Measurements from ENCODE around the gene BAZ2B. TPM values are rescaled to one million over a fixed set of nuclear protein-coding genes. Genes with fewer than 3 reads are reported as not detected.
"Not testable (repeated sequence)": the region's sequence is repeated elsewhere in the genome, so short reads cannot be mapped to it uniquely, and the experiment has no call there.

The BAZ2B gene
- total RNA-seq, 2 donors from 2014 or later, result 30.7 to 39.3 TPM

DNA sequence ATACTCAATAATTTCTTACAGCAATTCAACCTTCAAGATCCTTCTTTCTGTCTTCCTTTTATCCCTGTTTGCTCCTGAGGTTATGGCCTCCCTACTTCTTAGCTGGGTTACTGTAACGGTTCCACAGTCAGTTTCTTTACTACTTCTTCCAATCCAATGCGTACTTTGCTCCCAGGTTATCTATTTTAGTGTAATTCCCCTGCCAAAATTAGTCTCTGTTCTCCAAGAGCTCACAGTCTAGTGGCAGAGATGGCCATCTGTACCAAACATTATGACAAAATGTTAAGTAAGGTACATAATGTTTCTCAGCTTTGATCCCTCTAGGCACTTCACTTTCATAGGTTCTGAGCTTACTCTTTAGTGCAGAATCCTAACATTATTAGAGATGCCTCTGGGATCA, 244.8 kb downstream of the BAZ2B start:
- peaks cover 20% of the 10 kb centered on the region for H3K36me3 Mint-ChIP-seq (ENCODE audit: low read depth)
- DNase-seq, result no peak
- no peak overlapping the region for H3K4me3 Mint-ChIP-seq
- no peaks in the 10 kb centered on the region for H3K9me3 ChIP-seq (ENCODE audit: control insufficient read depth, low read length, poor library complexity, severe bottlenecking)
- no peak overlapping the region for H3K27ac Mint-ChIP-seq
- no peaks in the 10 kb centered on the region for H3K27me3 Mint-ChIP-seq
- H3K4me1 Mint-ChIP-seq, result peaks cover 4% of the 10 kb centered on the region
- ATAC-seq, result no peak

DNA sequence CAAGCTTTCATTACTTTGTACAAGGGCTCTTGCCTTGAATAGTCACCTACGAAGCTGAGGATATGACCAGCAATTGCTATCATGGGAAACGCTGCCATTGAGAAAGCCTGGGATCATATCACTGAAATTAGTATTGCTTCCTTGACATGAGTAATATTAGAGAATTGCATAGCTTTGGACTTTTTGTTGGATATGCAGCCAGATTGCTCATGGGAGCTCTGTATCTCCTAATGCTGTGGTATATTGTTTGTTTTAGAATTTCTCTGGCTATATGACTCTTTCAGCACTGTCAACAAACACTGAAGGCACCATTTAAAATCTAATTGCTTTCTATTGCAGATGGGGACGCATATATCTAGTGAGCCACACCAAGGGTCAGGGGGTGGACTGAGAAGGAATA, 249.8 kb downstream of the BAZ2B start:
- no peak for ATAC-seq
- peaks cover 4% of the 10 kb centered on the region for H3K4me1 Mint-ChIP-seq
- no peak overlapping the region for H3K27ac Mint-ChIP-seq
- no peaks in the 10 kb centered on the region for H3K9me3 ChIP-seq (ENCODE audit: control insufficient read depth, low read length, poor library complexity, severe bottlenecking)
- H3K4me3 Mint-ChIP-seq, result no peak overlapping the region
- DNase-seq, result no peak
- H3K27me3 Mint-ChIP-seq, result no peaks in the 10 kb centered on the region
- peaks cover 8% of the 10 kb centered on the region for H3K36me3 Mint-ChIP-seq (ENCODE audit: low read depth)

GRCh38 chr2:159362816-159363251, 253.5 kb downstream of the BAZ2B start:
- Mint-ChIP-seq H3K27ac (no peak overlapping the region), H3K36me3 (ENCODE audit: low read depth) (peaks cover 10% of the 10 kb centered on the region)
- ATAC-seq, result no peak

DNA sequence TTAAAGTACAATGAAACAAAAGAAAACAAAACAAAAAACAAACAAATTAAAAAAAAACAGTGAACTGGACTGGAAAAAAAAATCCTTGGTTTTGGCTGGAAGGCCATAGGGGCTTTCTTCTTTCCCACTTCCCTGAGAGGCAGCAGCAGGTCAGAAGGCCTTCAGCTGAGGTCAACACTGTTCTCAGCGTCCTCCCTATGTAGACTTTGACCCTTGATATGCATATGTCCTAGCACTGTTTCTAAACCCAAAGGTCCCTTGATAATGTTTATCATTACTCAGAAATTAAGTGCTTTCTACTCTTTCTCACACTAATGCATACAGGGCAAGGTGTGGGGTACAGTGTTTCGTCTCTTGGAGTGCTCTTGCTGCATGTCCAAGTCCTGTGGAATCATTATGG, 254.3 kb downstream of the BAZ2B start:
- Mint-ChIP-seq H3K27ac (no peak overlapping the region), H3K4me3 (no peak overlapping the region), H3K27me3 (no peaks in the 10 kb centered on the region), H3K4me1 (peaks cover 6% of the 10 kb centered on the region), H3K36me3 (ENCODE audit: low read depth) (peaks cover 10% of the 10 kb centered on the region)
- ATAC-seq, result no peak
- no peaks in the 10 kb centered on the region for H3K9me3 ChIP-seq (ENCODE audit: control insufficient read depth, low read length, poor library complexity, severe bottlenecking)
- DNase-seq, result no peak

More at GRCh38 chr2:159362816-159363251, 253.5 kb downstream of the BAZ2B start:
- Mint-ChIP-seq H3K27me3 (no peaks in the 10 kb centered on the region), H3K4me3 (no peak overlapping the region), H3K4me1 (peaks cover 6% of the 10 kb centered on the region)
- H3K9me3 ChIP-seq (ENCODE audit: control insufficient read depth, low read length, poor library complexity, severe bottlenecking), result no peaks in the 10 kb centered on the region
- DNase-seq, result no peak

GRCh38 chr2:159361603-159362002, 254.7 kb downstream of the BAZ2B start:
- not testable (repeated sequence) for H3K9me3 ChIP-seq (ENCODE audit: control insufficient read depth, low read length, poor library complexity, severe bottlenecking); H3K4me3 Mint-ChIP-seq; H3K4me1 Mint-ChIP-seq; H3K27me3 Mint-ChIP-seq; ATAC-seq; DNase-seq; H3K27ac Mint-ChIP-seq
- H3K36me3 Mint-ChIP-seq (ENCODE audit: low read depth), result peaks cover 11% of the 10 kb centered on the region

- no peak overlapping the region for H3K27ac Mint-ChIP-seq
- H3K36me3 Mint-ChIP-seq (ENCODE audit: low read depth), result peaks cover 9% of the 10 kb centered on the region
- DNase-seq, result no peak
- H3K27me3 Mint-ChIP-seq, result no peaks in the 10 kb centered on the region
- peaks cover 6% of the 10 kb centered on the region for H3K4me1 Mint-ChIP-seq
- no peak overlapping the region for H3K4me3 Mint-ChIP-seq
- H3K9me3 ChIP-seq (ENCODE audit: control insufficient read depth, low read length, poor library complexity, severe bottlenecking), result no peaks in the 10 kb centered on the region
- no peak for ATAC-seq
Observed at GRCh38 chr2:159356053-159356554, 260.2 kb downstream of the BAZ2B start.

GRCh38 chr2:159351977-159352376, 264.4 kb downstream of the BAZ2B start:
- no peak overlapping the region for H3K27ac Mint-ChIP-seq

DNA sequence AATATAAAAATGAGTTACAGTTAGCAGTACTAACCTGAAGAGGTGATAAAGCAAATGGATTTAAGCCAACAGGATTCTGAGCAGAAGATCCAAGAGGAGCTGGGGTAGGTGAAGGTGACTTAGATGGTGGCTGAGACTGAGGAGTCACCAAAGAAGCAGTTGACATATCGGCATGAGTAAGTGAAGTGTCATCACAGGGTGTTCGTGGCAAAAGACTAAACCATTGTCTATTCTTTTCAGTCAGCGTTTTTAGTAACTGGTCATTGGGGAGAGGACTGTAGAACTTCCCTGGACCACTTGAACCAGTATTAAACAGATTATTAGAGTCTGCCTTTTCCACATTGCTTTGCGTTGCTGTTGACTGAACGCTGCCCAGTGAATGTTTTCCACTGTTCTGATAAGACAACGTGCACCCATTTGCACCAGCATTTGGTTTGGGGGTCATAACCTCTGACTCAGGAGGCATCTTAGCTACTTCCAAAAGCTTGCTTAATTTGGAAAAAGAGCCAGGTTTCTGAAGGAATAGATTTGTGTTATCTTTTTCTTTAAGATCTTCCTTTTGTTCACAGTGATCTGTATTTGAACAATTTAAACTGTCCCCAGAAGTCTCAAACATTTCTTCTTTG, 266.6 kb downstream of the BAZ2B start:
- H3K36me3 Mint-ChIP-seq (ENCODE audit: low read depth), result peaks cover 2% of the 10 kb centered on the region
- no peaks in the 10 kb centered on the region for H3K27me3 Mint-ChIP-seq
- H3K27ac Mint-ChIP-seq, result no peak overlapping the region
- ATAC-seq (no peak), DNase-seq (no peak)
- no peak overlapping the region for H3K4me3 Mint-ChIP-seq
- H3K4me1 Mint-ChIP-seq, result no peaks in the 10 kb centered on the region
- H3K9me3 ChIP-seq (ENCODE audit: control insufficient read depth, low read length, poor library complexity, severe bottlenecking), result no peaks in the 10 kb centered on the region

More at GRCh38 chr2:159351977-159352376, 264.4 kb downstream of the BAZ2B start:
- H3K4me3 Mint-ChIP-seq, result no peak overlapping the region
- H3K9me3 ChIP-seq (ENCODE audit: control insufficient read depth, low read length, poor library complexity, severe bottlenecking), result no peaks in the 10 kb centered on the region
- H3K27me3 Mint-ChIP-seq, result no peaks in the 10 kb centered on the region
- DNase-seq (no peak), ATAC-seq (no peak)
- H3K4me1 Mint-ChIP-seq, result no peaks in the 10 kb centered on the region
- H3K36me3 Mint-ChIP-seq (ENCODE audit: low read depth), result peaks cover 4% of the 10 kb centered on the region

DNA sequence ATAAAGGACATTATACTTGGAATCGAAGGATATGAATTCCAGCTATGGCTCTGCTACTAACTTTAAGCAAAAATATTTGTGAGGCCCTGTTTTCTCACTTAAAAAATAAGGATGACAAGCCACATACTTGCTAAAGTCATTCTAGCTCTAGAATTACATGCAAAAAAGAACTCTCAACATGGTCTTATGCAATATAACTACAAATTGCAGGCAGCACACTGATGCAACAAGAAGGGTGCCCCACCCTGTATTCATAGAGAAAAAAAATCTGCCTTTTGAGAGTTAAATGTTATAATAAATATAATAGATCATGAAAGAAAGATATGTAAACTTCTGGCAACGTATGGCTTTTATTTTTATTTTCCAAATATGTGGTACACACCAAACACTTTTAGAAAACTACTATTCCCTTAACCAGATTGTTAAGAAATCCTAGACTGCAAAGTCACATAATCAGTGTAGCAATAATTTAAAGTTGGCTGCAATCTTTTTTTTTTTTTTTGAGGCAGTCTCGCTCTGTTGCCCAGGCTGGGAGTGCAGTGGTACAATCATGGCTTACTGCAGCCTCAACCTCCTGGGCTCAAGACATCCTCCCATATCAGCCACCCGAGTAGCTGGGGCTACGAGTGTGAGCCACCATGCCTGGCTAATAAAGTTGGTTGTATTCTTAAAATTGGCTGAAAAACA, 289.6 kb downstream of the BAZ2B start:
- DNase-seq (no peak), ATAC-seq (no peak)
- Mint-ChIP-seq H3K36me3 (ENCODE audit: low read depth) (peaks cover 8% of the 10 kb centered on the region), H3K27me3 (no peaks in the 10 kb centered on the region), H3K4me3 (no peak overlapping the region), H3K27ac (no peak overlapping the region), H3K4me1 (no peaks in the 10 kb centered on the region)
- H3K9me3 ChIP-seq (ENCODE audit: control insufficient read depth, low read length, poor library complexity, severe bottlenecking), result no peaks in the 10 kb centered on the region

DNA sequence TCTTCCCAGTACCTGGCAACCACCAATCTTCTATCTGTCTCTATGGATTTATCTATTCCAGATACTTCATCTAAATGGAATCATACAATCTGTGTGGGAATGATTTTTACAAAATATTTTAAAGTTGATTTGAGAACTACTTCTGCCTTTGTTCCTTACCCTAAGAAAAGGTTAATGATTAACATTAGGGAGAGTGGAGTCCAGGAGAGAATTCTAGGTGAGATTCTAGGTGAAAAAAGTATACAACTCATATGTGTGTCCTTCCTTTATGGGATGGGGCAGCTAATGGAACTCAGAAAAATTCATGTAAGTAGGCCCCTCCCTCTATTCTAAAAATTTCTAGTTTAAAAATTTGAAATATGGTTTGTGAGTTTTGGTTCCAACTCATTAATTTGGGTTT, 293.9 kb downstream of the BAZ2B start:
- no peaks in the 10 kb centered on the region for H3K4me1 Mint-ChIP-seq
- no peaks in the 10 kb centered on the region for H3K27me3 Mint-ChIP-seq
- DNase-seq (no peak), ATAC-seq (no peak)
- no peak overlapping the region for H3K27ac Mint-ChIP-seq
- H3K36me3 Mint-ChIP-seq (ENCODE audit: low read depth), result peaks cover 7% of the 10 kb centered on the region
- no peak overlapping the region for H3K4me3 Mint-ChIP-seq
- H3K9me3 ChIP-seq (ENCODE audit: control insufficient read depth, low read length, poor library complexity, severe bottlenecking), result no peaks in the 10 kb centered on the region

GRCh38 chr2:159317392-159318088, 298.8 kb downstream of the BAZ2B start:
- no peak for ATAC-seq
- H3K27ac Mint-ChIP-seq, result no peak overlapping the region
- H3K4me3 Mint-ChIP-seq, result no peak overlapping the region
- H3K9me3 ChIP-seq (ENCODE audit: control insufficient read depth, low read length, poor library complexity, severe bottlenecking), result no peaks in the 10 kb centered on the region
- no peak for DNase-seq
- no peaks in the 10 kb centered on the region for H3K4me1 Mint-ChIP-seq
- peaks cover 7% of the 10 kb centered on the region for H3K36me3 Mint-ChIP-seq (ENCODE audit: low read depth)
- no peaks in the 10 kb centered on the region for H3K27me3 Mint-ChIP-seq

- DNase-seq, result no peak
- Mint-ChIP-seq H3K36me3 (ENCODE audit: low read depth) (no peaks in the 10 kb centered on the region), H3K4me3 (no peak overlapping the region), H3K27ac (no peak overlapping the region), H3K4me1 (no peaks in the 10 kb centered on the region), H3K27me3 (peaks cover 6% of the 10 kb centered on the region)
- no peaks in the 10 kb centered on the region for H3K9me3 ChIP-seq (ENCODE audit: control insufficient read depth, low read length, poor library complexity, severe bottlenecking)
- no peak for ATAC-seq
Observed at GRCh38 chr2:159307942-159308341, 308.4 kb downstream of the BAZ2B start.

- Mint-ChIP-seq H3K36me3 (ENCODE audit: low read depth) (no peaks in the 10 kb centered on the region), H3K27ac (no peak overlapping the region), H3K4me1 (no peaks in the 10 kb centered on the region), H3K27me3 (no peaks in the 10 kb centered on the region), H3K4me3 (no peak overlapping the region)
- DNase-seq (no peak), ATAC-seq (no peak)
- no peaks in the 10 kb centered on the region for H3K9me3 ChIP-seq (ENCODE audit: control insufficient read depth, low read length, poor library complexity, severe bottlenecking)
Observed at GRCh38 chr2:159300586-159300985, 315.8 kb downstream of the BAZ2B start.

Data from T-helper 17 cell (primary cell).